Tibial nerve (tissue), 3 donors: ENCODE results near the gene ACER2.

Source experiments
- POLR2A ChIP-seq, 2 donors: fragments of 450-650 bp; IDR thresholded peaks; one replicate each; pipeline ENCODE4 v1.6.1; 2017; ENCODE audit warnings: antibody characterized with exemption in 2 of 2, mild to moderate bottlenecking in 2 of 2, moderate library complexity in 2 of 2
- TF ChIP-seq, protein P1 (sequence below), 5 experiments: fragments of 200-600 bp in 3 of 5; fragments of 450-650 bp in 2 of 5; sonication (generic) in 3 of 5; IDR thresholded peaks; one replicate each; pipeline ENCODE4 v1.5.1; 2016 to 2019; ENCODE audit warnings: antibody characterized with exemption in 5 of 5, mild to moderate bottlenecking in 3 of 5, moderate library complexity in 2 of 5

DNA sequence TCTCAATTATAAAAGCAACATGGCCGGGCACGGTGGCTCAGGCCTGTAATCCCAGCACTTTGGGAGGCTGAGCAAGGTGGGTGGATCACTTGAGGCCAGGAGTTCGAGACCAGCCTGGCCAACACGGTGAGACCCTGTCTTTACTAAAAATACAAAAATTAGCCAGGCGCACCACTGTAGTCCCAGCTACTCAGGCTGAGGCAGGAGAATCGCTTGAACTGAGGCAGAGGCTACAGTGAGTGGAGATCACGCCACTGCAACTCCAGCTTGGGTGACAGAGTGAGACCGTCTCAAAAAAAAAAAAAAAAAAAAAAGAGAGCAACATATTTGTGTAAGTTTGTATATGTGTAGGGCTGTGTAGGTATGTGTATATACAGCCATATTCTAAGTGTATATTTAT, 36.2 kb upstream of the ACER2 start:
- TF ChIP-seq, protein P1, sequence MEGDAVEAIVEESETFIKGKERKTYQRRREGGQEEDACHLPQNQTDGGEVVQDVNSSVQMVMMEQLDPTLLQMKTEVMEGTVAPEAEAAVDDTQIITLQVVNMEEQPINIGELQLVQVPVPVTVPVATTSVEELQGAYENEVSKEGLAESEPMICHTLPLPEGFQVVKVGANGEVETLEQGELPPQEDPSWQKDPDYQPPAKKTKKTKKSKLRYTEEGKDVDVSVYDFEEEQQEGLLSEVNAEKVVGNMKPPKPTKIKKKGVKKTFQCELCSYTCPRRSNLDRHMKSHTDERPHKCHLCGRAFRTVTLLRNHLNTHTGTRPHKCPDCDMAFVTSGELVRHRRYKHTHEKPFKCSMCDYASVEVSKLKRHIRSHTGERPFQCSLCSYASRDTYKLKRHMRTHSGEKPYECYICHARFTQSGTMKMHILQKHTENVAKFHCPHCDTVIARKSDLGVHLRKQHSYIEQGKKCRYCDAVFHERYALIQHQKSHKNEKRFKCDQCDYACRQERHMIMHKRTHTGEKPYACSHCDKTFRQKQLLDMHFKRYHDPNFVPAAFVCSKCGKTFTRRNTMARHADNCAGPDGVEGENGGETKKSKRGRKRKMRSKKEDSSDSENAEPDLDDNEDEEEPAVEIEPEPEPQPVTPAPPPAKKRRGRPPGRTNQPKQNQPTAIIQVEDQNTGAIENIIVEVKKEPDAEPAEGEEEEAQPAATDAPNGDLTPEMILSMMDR (IDR thresholded peaks at IDR 0.05), result no peak
- no peak for TF ChIP-seq POLR2A (IDR thresholded peaks at IDR 0.05)
